Endothelial cell of umbilical vein (primary cell): ENCODE data around the gene PLEKHA3. TPM values are rescaled to one million over a fixed set of nuclear protein-coding genes. Genes with fewer than 3 reads are reported as not detected.

ENCODE experiments used
- BruUV-seq: library from RNA; stranded (reverse); fragments of 400-500 nt; replicated peaks from 2 replicates; lab custom pipeline; 2021; lab: Mats Ljungman, UMichigan
- CTCF ChIA-PET: fragments of 300-600, 350-600 bp; sonication (Branson Sonifier 250); formaldehyde crosslinking; loops from one replicate; lab custom pipeline; 2021; ENCODE audit warnings: antibody characterized with exemption, inconsistent platforms; lab: Charles Lee
- POLR2A ChIA-PET: fragments of 300-600, 350-600 bp; sonication (Branson Sonifier 250); formaldehyde crosslinking; loops from one replicate; lab custom pipeline; 2021; ENCODE audit warnings: antibody characterized with exemption, inconsistent platforms; lab: Charles Lee
- DNase-seq: peaks from one replicate; pipeline ENCODE4 v3.0.0-alpha.2; 2011; ENCODE audit warnings: low read depth, low spot score
- FAIRE-seq: peaks from 2 replicates; lab custom pipeline; 2011; peaks lifted over from hg19 to GRCh38; lab: Jason Lieb, UNC
- H2AFZ ChIP-seq: 2 replicates; pipeline ENCODE4 v1.6.0; 2012; ENCODE audit warnings: low read depth, low read length, control low read depth, inconsistent platforms
- H3K27ac ChIP-seq: 2 replicates; pipeline ENCODE4 v1.5.1; 2011; ENCODE audit warnings: low read depth, mild to moderate bottlenecking, control low read depth, low read length, moderate library complexity; ENCODE audit not compliant: insufficient read depth
- H3K27me3 ChIP-seq, 2 experiments: 2 replicates each; pipeline versions ENCODE4 v1.6.0 to v1.6.1; 2011; ENCODE audit warnings: low read length in 2 of 2, mixed read lengths in 1 of 2; ENCODE audit not compliant: control insufficient read depth in 2 of 2, insufficient read depth in 2 of 2
- H3K36me3 ChIP-seq, 2 experiments: 2 replicates in 1 of 2; 3 replicates in 1 of 2; pipeline ENCODE4 v1.5.1; 2011; ENCODE audit warnings: low read length in 2 of 2, mild to moderate bottlenecking in 1 of 2, moderate library complexity in 1 of 2; ENCODE audit not compliant: control insufficient read depth in 2 of 2, insufficient read depth in 2 of 2; ENCODE audit errors: extremely low read depth in 1 of 2
- H3K4me1 ChIP-seq: 3 replicates; pipeline ENCODE4 v1.5.1; 2011; ENCODE audit warnings: mild to moderate bottlenecking, low read length; ENCODE audit not compliant: control insufficient read depth, insufficient read depth; ENCODE audit errors: extremely low read depth
- H3K4me2 ChIP-seq: 2 replicates; pipeline ENCODE4 v1.6.1; 2011; ENCODE audit warnings: low read length, control low read depth, mixed read lengths; ENCODE audit not compliant: insufficient read depth
- H3K4me3 ChIP-seq, 3 experiments: fragments of 200-600 bp in 1 of 3; sonication (generic), shearing (Covaris generic) in 1 of 3; replicated peaks in 1 of 3; 2 replicates each; pipeline ENCODE4 v1.5.1; 2011 to 2016; ENCODE audit warnings: control low read depth in 3 of 3, low read length in 3 of 3, mild to moderate bottlenecking in 2 of 3, inconsistent platforms in 1 of 3, low read depth in 1 of 3, moderate library complexity in 1 of 3; ENCODE audit not compliant: insufficient read depth in 1 of 3
- H3K79me2 ChIP-seq: 2 replicates; pipeline ENCODE4 v1.6.0; 2012; ENCODE audit warnings: low read length, inconsistent platforms; ENCODE audit not compliant: control insufficient read depth, insufficient read depth
- H3K9ac ChIP-seq: replicated peaks from 2 replicates; pipeline ENCODE3; 2011; ENCODE audit warnings: low read length, control low read depth; ENCODE audit not compliant: insufficient read depth; ENCODE audit errors: extremely low read depth
- H3K9me1 ChIP-seq: replicated peaks from 3 replicates; pipeline ENCODE4 v1.6.0; 2011; ENCODE audit warnings: mild to moderate bottlenecking, low read length; ENCODE audit not compliant: control insufficient read depth, insufficient read depth; ENCODE audit errors: extremely low read depth
- H3K9me3 ChIP-seq: replicated peaks from 2 replicates; pipeline ENCODE4 v1.5.1; 2012; ENCODE audit warnings: low read length, inconsistent platforms; ENCODE audit not compliant: control insufficient read depth, insufficient read depth
- H4K20me1 ChIP-seq: replicated peaks from 2 replicates; pipeline ENCODE3; 2011; ENCODE audit warnings: mild to moderate bottlenecking, low read length; ENCODE audit not compliant: control insufficient read depth, insufficient read depth; ENCODE audit errors: extremely low read depth
- CTCF ChIP-seq, 2 donors: IDR thresholded peaks; 1 replicate in 1 of 2; 2 replicates in 1 of 2; pipeline ENCODE4 v1.5.1; 2011; ENCODE audit warnings: low read length in 2 of 2, mild to moderate bottlenecking in 2 of 2, moderate library complexity in 2 of 2, control low read depth in 1 of 2, inconsistent platforms in 1 of 2, low read depth in 1 of 2; ENCODE audit not compliant: insufficient read depth in 1 of 2; ENCODE audit errors: extremely low read depth in 1 of 2
- EZH2 ChIP-seq: IDR thresholded peaks from 2 replicates; pipeline ENCODE4 v1.6.1; 2012; ENCODE audit warnings: borderline replicate concordance, low read depth, mild to moderate bottlenecking, moderate library complexity, low read length, inconsistent platforms; ENCODE audit not compliant: severe bottlenecking
- FOS ChIP-seq: IDR thresholded peaks from 2 replicates; pipeline ENCODE4 v1.6.1; 2011; ENCODE audit warnings: mild to moderate bottlenecking, low read length, moderate library complexity, borderline replicate concordance; ENCODE audit not compliant: insufficient read depth
- GATA2 ChIP-seq: IDR thresholded peaks from 2 replicates; pipeline ENCODE4 v1.7.0; 2011; ENCODE audit warnings: low read depth, mild to moderate bottlenecking, moderate library complexity, mixed read lengths, low read length; ENCODE audit not compliant: insufficient read length, insufficient read depth
- JUN ChIP-seq: IDR thresholded peaks from 2 replicates; pipeline ENCODE4 v1.6.1; 2011; ENCODE audit warnings: borderline replicate concordance, low read depth; ENCODE audit not compliant: insufficient read length, insufficient read depth
- MAX ChIP-seq: IDR thresholded peaks from 2 replicates; pipeline ENCODE4 v1.6.1; 2011; ENCODE audit not compliant: insufficient read depth, insufficient read length
- MYC ChIP-seq: IDR thresholded peaks from one replicate; pipeline ENCODE4 v1.6.1; 2011; ENCODE audit warnings: mild to moderate bottlenecking, low read depth, low read length
- POLR2A ChIP-seq: IDR thresholded peaks from 2 replicates; pipeline ENCODE4 v1.6.1; 2012; ENCODE audit warnings: low read depth, mild to moderate bottlenecking, control low read depth, low read length
- POLR2AphosphoS5 ChIP-seq: IDR thresholded peaks from 2 replicates; pipeline ENCODE4 v1.6.1; 2012; ENCODE audit warnings: low read depth, mild to moderate bottlenecking, control low read depth, low read length, moderate library complexity; ENCODE audit not compliant: insufficient read depth
- dilution Hi-C: fragments of 300-500 bp; cut with MboI; formaldehyde crosslinking; loops from one replicate; pipeline ENCODE4 v1.15.0; 2019; ENCODE audit warnings: low sequenced_read_pairs; ENCODE audit not compliant: extremely low pct_ligation_motif_present
- intact Hi-C: fragments of 100-400 bp; cut with micrococcal nuclease; formaldehyde crosslinking; loops from one replicate; pipeline ENCODE4 v1.10.0; 2022
- polyA plus RNA-seq, 4 experiments: library from polyadenylated mRNA; depleted of rRNA in 3 of 4; stranded (reverse) in 3 of 4; unstranded in 1 of 4; fragments of >200 nt; gene quantifications; 2 replicates each; pipeline versions ENCODE4 v1.2.1 to v1.2.3, GENCODE V29; 2011 to 2012; ENCODE audit warnings: missing spikeins in 1 of 4
- total RNA-seq: library from RNA; stranded (reverse); gene quantifications from 2 replicates; pipeline ENCODE4 v1.2.3, GENCODE V29; 2021

PLEKHA3 gene
- total and polyA plus RNA-seq, 2 donors (not counting 3 experiments of a cell fraction or from before 2014, with no cell fraction given): 4.1 to 24.6 TPM

DNA sequence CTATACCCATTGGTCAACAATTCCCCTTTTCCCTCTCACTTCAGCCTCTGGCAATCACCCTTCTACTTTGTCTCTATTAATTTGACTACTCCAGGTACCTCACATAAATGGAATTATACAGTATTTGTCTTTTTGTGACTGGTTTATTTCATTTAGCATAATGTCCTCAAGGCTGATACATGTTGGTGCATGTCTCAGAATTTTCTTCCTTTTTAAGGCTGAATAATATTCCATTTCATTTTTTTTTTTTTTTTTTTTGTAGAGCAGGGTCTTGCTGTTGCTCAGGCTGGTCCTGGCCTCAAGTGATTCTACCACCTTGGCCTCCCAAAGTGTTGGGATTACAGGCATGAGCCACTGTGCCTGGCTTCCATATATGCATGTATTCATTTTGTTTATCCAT is 3.8 kb upstream of the PLEKHA3 start:
- Histone ChIP-seq H3K9me1 (no peaks in the 10 kb centered on the region), H4K20me1 (no peaks in the 10 kb centered on the region), H3K9ac (no peak overlapping the region), H3K36me3 (no peaks in the 10 kb centered on the region), H3K27me3 (no peaks in the 10 kb centered on the region), H3K4me1 (peaks cover 20% of the 10 kb centered on the region), H3K9me3 (no peaks in the 10 kb centered on the region), H3K4me2 (no peak overlapping the region), H3K4me3 (no peak overlapping the region), H3K27ac (no peak overlapping the region), H2AFZ (no peak overlapping the region), H3K79me2 (peaks cover 12% of the 10 kb centered on the region)
- CTCF ChIA-PET: no interaction called here
- TF ChIP-seq POLR2A: no peak
- no peak for TF ChIP-seq FOS
- no peak for TF ChIP-seq CTCF (IDR thresholded peaks at IDR 0.05; ENCODE audit: extremely low read depth in 1 of 2, insufficient read depth in 1 of 2, low read depth in 1 of 2, low read length in 2 of 2)
- no peak for TF ChIP-seq EZH2
- TF ChIP-seq MYC: no peak
- TF ChIP-seq POLR2AphosphoS5: no peak
- TF ChIP-seq GATA2: no peak
- no peak for TF ChIP-seq JUN
- no peak for TF ChIP-seq MAX
- no TSS peak for BruUV-seq
- POLR2A ChIA-PET: no interaction called here
- dilution Hi-C loops: no loop called here
- intact Hi-C loops: no loop called here
- FAIRE-seq: no peak
- no peak for DNase-seq
